Fibroblast of lung (primary cell): ENCODE measurements around the gene S100P. TPM values are rescaled to one million over a fixed set of nuclear protein-coding genes. Genes with fewer than 3 reads are reported as not detected.

Experiments
- DNase-seq, 2 donors: peaks; one replicate each; pipeline versions ENCODE4 v3.0.0 to v3.0.0-alpha.2; 2010; ENCODE audit warnings: low read depth in 2 of 2
- H2AFZ ChIP-seq: 2 replicates; pipeline ENCODE4 v1.5.1; 2012; ENCODE audit warnings: low read length, control low read depth, inconsistent platforms
- H3K27ac ChIP-seq: 2 replicates; pipeline ENCODE4 v1.5.1; 2011; ENCODE audit warnings: low read length, control low read depth; ENCODE audit not compliant: insufficient read depth
- H3K27me3 ChIP-seq: 2 replicates; pipeline ENCODE4 v1.5.1; 2011; ENCODE audit warnings: mild to moderate bottlenecking, low read length; ENCODE audit not compliant: control insufficient read depth, insufficient read depth
- H3K36me3 ChIP-seq: 2 replicates; pipeline ENCODE4 v1.5.1; 2011; ENCODE audit warnings: low read length; ENCODE audit not compliant: control insufficient read depth, insufficient read depth
- H3K4me1 ChIP-seq: 2 replicates; pipeline ENCODE4 v1.5.1; 2011; ENCODE audit warnings: low read length; ENCODE audit not compliant: control insufficient read depth, insufficient read depth; ENCODE audit errors: extremely low read depth
- H3K4me2 ChIP-seq: 2 replicates; pipeline ENCODE4 v1.5.1; 2011; ENCODE audit warnings: low read length, control low read depth; ENCODE audit not compliant: insufficient read depth; ENCODE audit errors: extremely low read depth
- H3K4me3 ChIP-seq, 4 experiments: fragments of 200-600 bp in 1 of 4; sonication (generic) in 1 of 4; replicated peaks in 1 of 4; 2 replicates each; pipeline ENCODE4 v1.5.1; 2011 to 2016; ENCODE audit warnings: low read length in 4 of 4, low read depth in 3 of 4, mild to moderate bottlenecking in 3 of 4, control low read depth in 2 of 4, inconsistent platforms in 1 of 4, mixed read lengths in 1 of 4; ENCODE audit not compliant: insufficient read depth in 1 of 4; ENCODE audit errors: control extremely low read depth in 1 of 4
- H3K79me2 ChIP-seq: 2 replicates; pipeline ENCODE4 v1.5.1; 2012; ENCODE audit warnings: mild to moderate bottlenecking, low read length, inconsistent platforms; ENCODE audit not compliant: control insufficient read depth, insufficient read depth
- H3K9ac ChIP-seq: 2 replicates; pipeline ENCODE4 v1.5.1; 2011; ENCODE audit warnings: mild to moderate bottlenecking, low read length, control low read depth; ENCODE audit not compliant: insufficient read depth
- H3K9me3 ChIP-seq: 2 replicates; pipeline ENCODE4 v1.5.1; 2012; ENCODE audit warnings: low read depth, low read length; ENCODE audit not compliant: control insufficient read depth, insufficient read depth
- H4K20me1 ChIP-seq: 2 replicates; pipeline ENCODE4 v1.5.1; 2011; ENCODE audit warnings: low read length; ENCODE audit not compliant: control insufficient read depth, insufficient read depth; ENCODE audit errors: extremely low read depth
- CTCF ChIP-seq, 2 donors: IDR thresholded peaks in 1 of 2; conservative IDR thresholded peaks in 1 of 2; 1 replicate in 1 of 2; 2 replicates in 1 of 2; pipeline ENCODE4 v1.5.1; 2011 to 2012; ENCODE audit warnings: low read length in 2 of 2, control low read depth in 1 of 2, inconsistent platforms in 1 of 2, low read depth in 1 of 2, mild to moderate bottlenecking in 1 of 2
- EZH2 ChIP-seq: IDR thresholded peaks from 2 replicates; pipeline ENCODE4 v1.5.1; 2012; ENCODE audit warnings: low read length, control low read depth, mild to moderate bottlenecking; ENCODE audit errors: missing control alignments
- polyA plus RNA-seq, 2 donors: library from polyadenylated mRNA; depleted of rRNA in 1 of 2; stranded (reverse) in 1 of 2; unstranded in 1 of 2; fragments of >200 nt; gene quantifications; 2 replicates each; pipeline ENCODE4 v1.2.1, GENCODE V29; 2011 to 2012; ENCODE audit warnings: missing spikeins in 1 of 2
- total RNA-seq: library from RNA; depleted of rRNA; stranded (reverse); fragments of >200 nt; gene quantifications from 2 replicates; pipeline ENCODE4 v1.2.1, GENCODE V29; 2014

The S100P gene
- total and polyA plus RNA-seq, 2 donors (not counting 1 experiment from before 2014, with no cell fraction given), result not detected

- no peak overlapping the region for H2AFZ ChIP-seq
- H3K4me3 ChIP-seq, result no peak overlapping the region
- H4K20me1 ChIP-seq, result no peaks in the 10 kb centered on the region
- H3K36me3 ChIP-seq, result no peaks in the 10 kb centered on the region
- TF ChIP-seq EZH2 (no peak), CTCF (conservative IDR thresholded peaks at IDR 0.05 in 1 of 2, IDR thresholded peaks at IDR 0.05 in 1 of 2; ENCODE audit: low read depth in 1 of 2, low read length in 2 of 2) (no peak)
- H3K4me2 ChIP-seq, result no peak overlapping the region
- no peak for DNase-seq
- no peaks in the 10 kb centered on the region for H3K9me3 ChIP-seq
- H3K4me1 ChIP-seq, result peaks cover 4% of the 10 kb centered on the region
- H3K27me3 ChIP-seq, result no peaks in the 10 kb centered on the region
- no peak overlapping the region for H3K9ac ChIP-seq
- peaks cover 5% of the 10 kb centered on the region for H3K79me2 ChIP-seq
- H3K27ac ChIP-seq, result no peak overlapping the region
Measured at GRCh38 chr4:6699388-6699787, 5.7 kb downstream of the S100P start.

GRCh38 chr4:6699903-6700302 lies 6.2 kb downstream of the S100P start:
- no peak overlapping the region for H3K4me3 ChIP-seq
- H4K20me1 ChIP-seq, result no peaks in the 10 kb centered on the region
- TF ChIP-seq CTCF (conservative IDR thresholded peaks at IDR 0.05 in 1 of 2, IDR thresholded peaks at IDR 0.05 in 1 of 2; ENCODE audit: low read depth in 1 of 2, low read length in 2 of 2) (no peak), EZH2 (no peak)
- H3K4me1 ChIP-seq, result peaks cover 4% of the 10 kb centered on the region
- H3K79me2 ChIP-seq, result peaks cover 7% of the 10 kb centered on the region
- DNase-seq, result no peak
- no peak overlapping the region for H3K4me2 ChIP-seq
- H3K9me3 ChIP-seq, result no peaks in the 10 kb centered on the region
- no peaks in the 10 kb centered on the region for H3K27me3 ChIP-seq
- no peak overlapping the region for H3K27ac ChIP-seq
- no peak overlapping the region for H2AFZ ChIP-seq
- H3K36me3 ChIP-seq, result no peaks in the 10 kb centered on the region
- no peak overlapping the region for H3K9ac ChIP-seq

GRCh38 chr4:6701371-6701770 lies 7.7 kb downstream of the S100P start:
- Histone ChIP-seq H3K36me3 (no peaks in the 10 kb centered on the region), H3K79me2 (peaks cover 19% of the 10 kb centered on the region)

More at GRCh38 chr4:6701371-6701770, 7.7 kb downstream of the S100P start:
- no peak overlapping the region for H2AFZ ChIP-seq
- H3K27me3 ChIP-seq, result no peaks in the 10 kb centered on the region
- H3K27ac ChIP-seq, result no peak overlapping the region
- H3K4me2 ChIP-seq, result no peak overlapping the region
- no peaks in the 10 kb centered on the region for H4K20me1 ChIP-seq
- no peak for TF ChIP-seq CTCF (conservative IDR thresholded peaks at IDR 0.05 in 1 of 2, IDR thresholded peaks at IDR 0.05 in 1 of 2; ENCODE audit: low read depth in 1 of 2, low read length in 2 of 2)
- H3K4me1 ChIP-seq, result no peaks in the 10 kb centered on the region
- H3K4me3 ChIP-seq, result no peak overlapping the region
- DNase-seq, result no peak
- no peaks in the 10 kb centered on the region for H3K9me3 ChIP-seq
- H3K9ac ChIP-seq, result no peak overlapping the region
